HG03103 (cell line): ENCODE measurements around the gene CHCHD6.

Source experiments
- ATAC-seq: cut with Tn5 transposase; IDR thresholded peaks from one replicate; pipeline ENCODE4 v1.9.1; 2021; ENCODE audit warnings: low read depth; ENCODE audit not compliant: unreplicated experiment

Gene CHCHD6

GRCh38 chr3:126703512-126704493, at the start of gene CHCHD6:
Gene CHCHD6 (plus strand): TSS chr3:126704240. CDS start chr3:126704313, 73 bp downstream.
- peak; percentile 89 for ATAC-seq

- no peak for ATAC-seq
Measured at GRCh38 chr3:126654571-126655383, 49.3 kb upstream of the CHCHD6 start, which contains the start of gene TXNRD3. Gene TXNRD3 (minus strand): TSS chr3:126655124.

- no peak for ATAC-seq
Measured at GRCh38 chr3:126655887-126656286, 48.2 kb upstream of the CHCHD6 start.

GRCh38 chr3:126656371-126657134, 47.5 kb upstream of the CHCHD6 start:
- no peak for ATAC-seq

GRCh38 chr3:126657901-126658300, 46.1 kb upstream of the CHCHD6 start:
- no peak for ATAC-seq

- no peak for ATAC-seq
Measured at GRCh38 chr3:126658584-126658983, 45.5 kb upstream of the CHCHD6 start.

GRCh38 chr3:126659915-126660886, 43.8 kb upstream of the CHCHD6 start:
- ATAC-seq, result no peak

- no peak for ATAC-seq
Measured at GRCh38 chr3:126661532-126662364, 42.3 kb upstream of the CHCHD6 start.

- ATAC-seq, result no peak
Measured at GRCh38 chr3:126663257-126663656, 40.8 kb upstream of the CHCHD6 start.

GRCh38 chr3:126663750-126664149, 40.3 kb upstream of the CHCHD6 start:
- ATAC-seq, result no peak

GRCh38 chr3:126664591-126665214, 39.3 kb upstream of the CHCHD6 start:
- ATAC-seq, result no peak

GRCh38 chr3:126665221-126665936, 38.7 kb upstream of the CHCHD6 start:
- ATAC-seq, result no peak

GRCh38 chr3:126665959-126666657, 37.9 kb upstream of the CHCHD6 start:
- no peak for ATAC-seq

- ATAC-seq, result no peak
Measured at GRCh38 chr3:126666658-126667528, 37.1 kb upstream of the CHCHD6 start.

GRCh38 chr3:126667631-126668449, 36.2 kb upstream of the CHCHD6 start:
- no peak for ATAC-seq
